MM.1S (cell line): ENCODE measurements around the gene CLASP1.

Source experiments
- EZH2phosphoT487 ChIP-seq: fragments of 300-600 bp; sonication (generic); IDR thresholded peaks from 2 replicates; pipeline ENCODE4 v1.6.1; 2018; ENCODE audit warnings: antibody characterized with exemption, low read length
- TF ChIP-seq, protein P1 (sequence below): fragments of 300-600 bp; sonication (generic); IDR thresholded peaks from 2 replicates; pipeline ENCODE4 v1.5.1; 2016; ENCODE audit warnings: antibody characterized with exemption, low read length, mixed read lengths

DNA sequence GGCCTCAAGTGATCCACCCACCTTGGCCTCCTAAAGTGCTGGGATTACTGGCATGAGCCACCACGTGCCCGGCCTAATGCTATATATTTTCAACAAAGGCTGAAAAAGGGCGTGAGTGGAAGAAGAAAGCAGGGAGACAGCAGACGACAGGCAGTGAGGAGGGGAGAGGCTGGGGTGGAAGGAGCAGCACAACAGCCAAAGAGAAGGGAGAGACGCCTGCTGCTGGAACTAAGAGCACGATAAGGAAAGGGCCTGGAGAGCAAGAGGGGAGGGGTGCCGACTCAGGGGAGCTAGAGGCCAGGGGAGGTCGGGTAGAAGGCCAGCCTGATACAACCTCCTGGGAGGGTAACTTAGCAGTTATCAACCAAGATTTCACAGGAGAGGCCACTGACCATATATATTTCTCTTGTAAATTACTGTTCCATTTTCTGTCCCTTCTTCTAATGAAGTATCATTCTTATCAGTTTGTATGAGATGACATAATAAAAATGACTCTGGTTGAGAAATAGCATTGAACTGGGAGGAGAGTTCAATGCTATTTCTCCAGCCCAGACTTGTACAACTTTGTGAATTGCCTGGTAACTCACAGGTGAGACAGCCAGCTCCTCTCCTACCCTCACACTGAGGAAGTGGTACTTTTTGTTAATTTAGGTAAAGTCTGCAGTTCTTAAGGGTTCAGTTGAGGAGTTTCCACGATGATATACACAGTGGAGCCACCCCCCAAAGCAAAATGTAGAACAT lies 124.4 kb downstream of the CLASP1 start:
- TF ChIP-seq, protein P1, sequence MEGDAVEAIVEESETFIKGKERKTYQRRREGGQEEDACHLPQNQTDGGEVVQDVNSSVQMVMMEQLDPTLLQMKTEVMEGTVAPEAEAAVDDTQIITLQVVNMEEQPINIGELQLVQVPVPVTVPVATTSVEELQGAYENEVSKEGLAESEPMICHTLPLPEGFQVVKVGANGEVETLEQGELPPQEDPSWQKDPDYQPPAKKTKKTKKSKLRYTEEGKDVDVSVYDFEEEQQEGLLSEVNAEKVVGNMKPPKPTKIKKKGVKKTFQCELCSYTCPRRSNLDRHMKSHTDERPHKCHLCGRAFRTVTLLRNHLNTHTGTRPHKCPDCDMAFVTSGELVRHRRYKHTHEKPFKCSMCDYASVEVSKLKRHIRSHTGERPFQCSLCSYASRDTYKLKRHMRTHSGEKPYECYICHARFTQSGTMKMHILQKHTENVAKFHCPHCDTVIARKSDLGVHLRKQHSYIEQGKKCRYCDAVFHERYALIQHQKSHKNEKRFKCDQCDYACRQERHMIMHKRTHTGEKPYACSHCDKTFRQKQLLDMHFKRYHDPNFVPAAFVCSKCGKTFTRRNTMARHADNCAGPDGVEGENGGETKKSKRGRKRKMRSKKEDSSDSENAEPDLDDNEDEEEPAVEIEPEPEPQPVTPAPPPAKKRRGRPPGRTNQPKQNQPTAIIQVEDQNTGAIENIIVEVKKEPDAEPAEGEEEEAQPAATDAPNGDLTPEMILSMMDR = no peak
- TF ChIP-seq EZH2phosphoT487 = no peak
